COLO668 (cell line): ENCODE data around the gene PLXNB2.
A peak's percentile ranks its signal among the peaks of the same experiment; 100 is the strongest.

ENCODE experiments used
- DNase-seq: peaks from one replicate; lab custom pipeline; 2025; ENCODE audit not compliant: unreplicated experiment; lab: John Stamatoyannopoulos, UW

PLXNB2 gene

GRCh38 chr22:50253046-50253915, 54.2 kb downstream of the PLXNB2 start:
- DNase-seq: no peak

- peak; percentile 78 for DNase-seq
Measured at GRCh38 chr22:50252082-50253045, 55.1 kb downstream of the PLXNB2 start.

GRCh38 chr22:50251477-50252081, 55.9 kb downstream of the PLXNB2 start:
- DNase-seq: no peak

GRCh38 chr22:50250555-50251476, 56.6 kb downstream of the PLXNB2 start, which contains the start of gene HDAC10:
Gene HDAC10, minus strand, starts transcription at chr22:50251265. Its CDS starts 233 bp downstream, at chr22:50251032.
- DNase-seq: peak; percentile 94

GRCh38 chr22:50250249-50250554, 57.2 kb downstream of the PLXNB2 start:
- peak; percentile 39 for DNase-seq

- no peak for DNase-seq
Measured at GRCh38 chr22:50249341-50250248, 57.9 kb downstream of the PLXNB2 start.

GRCh38 chr22:50248196-50249081, 59.0 kb downstream of the PLXNB2 start:
- DNase-seq: peak; percentile 70

GRCh38 chr22:50247748-50248147, 59.7 kb downstream of the PLXNB2 start:
- DNase-seq: peak; percentile 96

- DNase-seq: peak; percentile 13
Measured at GRCh38 chr22:50246242-50247175, 60.9 kb downstream of the PLXNB2 start.

- peak; percentile 58 for DNase-seq
Measured at GRCh38 chr22:50245214-50246072, 62.0 kb downstream of the PLXNB2 start.

- DNase-seq: peak; percentile 96
Measured at GRCh38 chr22:50244420-50245213, 62.8 kb downstream of the PLXNB2 start, which contains the start of gene TUBGCP6. Gene TUBGCP6, minus strand, starts transcription at chr22:50245023. Its CDS starts 564 bp downstream, at chr22:50244459.

- peak; percentile 34 for DNase-seq
Measured at GRCh38 chr22:50243685-50244419, 63.6 kb downstream of the PLXNB2 start.

- DNase-seq: no peak
Measured at GRCh38 chr22:50242406-50242949, 65.0 kb downstream of the PLXNB2 start.

- no peak for DNase-seq
Measured at GRCh38 chr22:50238755-50239154, 68.7 kb downstream of the PLXNB2 start.
